HG03159 (cell line): ENCODE data around the gene HEATR1.
"Not testable (repeated sequence)": the region's sequence is repeated elsewhere in the genome, so short reads cannot be mapped to it uniquely, and the experiment has no call there.

Experiments
- ATAC-seq: cut with Tn5 transposase; IDR thresholded peaks from one replicate; pipeline ENCODE4 v1.9.1; 2021; ENCODE audit warnings: mild to moderate bottlenecking, moderate library complexity; ENCODE audit not compliant: unreplicated experiment

HEATR1 gene

GRCh38 chr1:236589531-236589930, 14.8 kb downstream of the HEATR1 start:
- no peak for ATAC-seq

DNA sequence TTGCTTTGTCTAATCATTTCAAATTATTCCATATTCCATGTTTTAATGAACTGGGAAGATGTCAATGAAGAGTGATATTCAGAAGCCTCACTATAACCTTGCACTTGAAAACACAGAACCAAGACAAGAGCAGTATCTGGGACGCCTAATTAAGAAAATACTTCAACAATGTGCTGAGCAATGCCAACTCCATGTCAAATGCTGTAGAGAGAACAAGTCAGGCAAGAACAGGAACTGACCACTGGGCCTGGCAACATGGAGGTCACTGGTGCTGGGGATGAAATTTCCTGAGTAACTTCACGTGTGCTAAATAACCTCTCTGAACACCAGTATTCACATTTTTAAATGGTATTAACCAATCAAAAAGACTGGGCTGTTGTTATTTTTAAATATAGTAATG, 22.8 kb downstream of the HEATR1 start:
- no peak for ATAC-seq

DNA sequence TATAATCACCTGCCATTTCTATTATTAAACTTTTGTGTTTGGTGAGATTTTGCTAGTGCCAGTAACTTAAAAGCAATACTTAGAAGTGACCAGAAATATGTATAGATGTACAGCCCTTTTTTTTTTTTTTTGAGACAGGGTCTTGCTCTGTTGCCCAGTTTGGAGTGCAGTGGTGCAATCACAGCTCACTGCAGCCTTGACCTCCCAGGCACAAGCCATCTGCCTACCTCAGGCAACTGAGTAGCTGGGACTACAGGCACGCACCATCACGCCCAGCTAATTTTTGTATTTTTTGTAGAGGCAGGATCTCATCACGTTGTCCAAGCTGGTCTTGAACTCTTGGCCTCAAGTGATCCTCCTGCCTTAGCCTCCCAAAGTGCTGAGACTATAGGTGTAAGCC, 23.9 kb downstream of the HEATR1 start:
- not testable (repeated sequence) for ATAC-seq

DNA sequence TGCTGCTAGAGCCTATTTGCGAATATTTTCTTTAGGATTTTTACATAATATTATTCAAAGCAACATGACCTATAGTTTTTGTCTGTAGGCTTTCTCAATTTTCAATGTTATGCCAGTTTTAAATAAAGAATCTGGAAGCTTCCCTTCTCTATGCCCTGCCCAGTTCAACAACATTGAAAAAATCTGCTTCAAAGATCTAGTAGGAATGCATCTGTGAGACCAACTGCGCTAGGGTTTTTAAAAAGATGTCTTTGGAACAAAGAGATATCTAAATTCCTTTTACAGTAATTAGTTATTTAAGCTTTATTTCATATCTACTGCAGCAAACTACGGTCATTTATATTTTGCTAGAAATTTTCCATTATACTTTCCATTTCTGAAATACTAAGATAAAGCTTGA, 25.7 kb downstream of the HEATR1 start:
- ATAC-seq, result no peak

GRCh38 chr1:236577041-236577440, 27.3 kb downstream of the HEATR1 start:
- not testable (repeated sequence) for ATAC-seq

DNA sequence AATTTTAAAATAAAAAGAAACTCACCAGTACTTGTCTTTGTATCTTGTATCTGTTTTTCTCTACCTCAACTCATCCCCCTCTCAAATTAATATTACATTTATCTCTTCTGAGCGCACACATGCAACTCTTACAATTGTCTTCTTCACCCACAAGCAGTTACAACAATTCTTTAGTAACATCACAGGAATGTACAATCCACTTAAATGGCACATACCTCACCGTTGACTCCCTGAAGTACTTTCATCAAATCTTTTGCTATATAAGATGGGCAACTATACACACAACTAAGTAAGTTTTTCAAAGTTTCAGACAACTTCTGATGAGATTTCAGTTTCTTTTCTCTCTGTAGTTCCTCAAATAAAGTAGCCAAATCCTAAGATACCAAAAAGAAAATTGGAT, 28.3 kb downstream of the HEATR1 start:
- no peak for ATAC-seq

DNA sequence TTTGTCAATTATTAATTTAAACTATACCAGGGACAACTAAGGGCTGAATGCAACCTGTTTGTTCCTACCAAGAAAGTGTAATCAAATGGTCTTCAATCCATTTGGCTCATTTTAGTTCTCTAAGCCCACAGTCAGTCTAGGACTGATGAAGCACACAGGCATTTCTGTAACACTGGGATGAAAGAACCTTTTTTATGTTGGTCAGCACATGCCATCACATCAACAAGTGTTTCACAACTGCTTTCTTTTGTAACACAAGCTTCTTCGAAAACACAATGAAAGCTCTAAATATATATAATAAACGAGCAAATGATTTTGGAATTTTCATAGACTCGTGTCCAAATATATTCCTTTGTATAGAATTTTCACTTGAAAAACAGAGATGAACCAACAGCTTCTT, 28.8 kb downstream of the HEATR1 start:
- no peak for ATAC-seq

DNA sequence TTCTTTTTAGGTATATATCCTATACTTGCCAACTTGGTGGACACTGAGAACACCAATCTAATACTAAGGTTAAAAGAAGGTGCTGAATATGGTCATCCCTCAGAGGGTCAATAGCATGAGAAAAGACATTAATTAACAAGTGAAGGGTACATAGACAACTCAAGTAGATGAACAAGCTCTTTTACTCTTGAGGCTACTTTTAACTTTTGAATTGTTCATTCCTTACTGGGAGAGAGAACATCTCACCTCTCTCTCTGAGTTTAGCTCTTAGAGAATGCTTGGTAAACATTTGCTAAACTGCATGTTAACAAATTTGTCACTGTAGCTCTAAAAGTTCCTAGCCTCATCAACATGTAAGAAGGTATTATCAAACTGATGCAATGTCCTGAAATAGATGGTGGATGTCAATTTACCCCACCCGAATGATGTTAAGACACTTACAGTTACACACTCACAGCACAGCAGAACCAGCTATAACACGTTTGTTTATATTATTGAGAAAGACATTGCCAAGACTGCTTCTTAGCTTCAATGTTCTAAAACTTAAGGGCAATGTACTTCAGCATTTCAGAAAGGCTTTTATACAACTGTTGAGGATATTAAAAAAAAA, 35.9 kb downstream of the HEATR1 start:
- ATAC-seq, result no peak

DNA sequence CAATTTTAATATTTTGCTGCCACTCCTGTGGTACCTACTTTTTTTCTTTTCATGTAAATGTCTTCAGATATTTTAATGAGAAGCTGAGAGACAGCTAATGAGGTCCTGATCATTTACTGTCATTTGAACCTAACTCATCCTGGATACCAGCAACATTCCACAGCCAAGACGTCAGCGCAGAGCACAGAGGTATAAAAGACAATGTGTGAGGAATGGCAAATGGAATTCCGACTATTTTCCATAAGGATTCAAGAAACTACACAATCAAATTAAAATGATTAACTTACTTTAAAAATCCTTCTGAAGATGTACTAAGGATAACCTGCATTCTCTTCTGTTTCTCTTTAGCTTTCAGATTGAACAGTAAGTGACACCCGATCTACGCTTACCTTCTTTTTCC, 38.8 kb downstream of the HEATR1 start:
- no peak for ATAC-seq

GRCh38 chr1:236561976-236562375, 42.3 kb downstream of the HEATR1 start:
- ATAC-seq, result no peak

DNA sequence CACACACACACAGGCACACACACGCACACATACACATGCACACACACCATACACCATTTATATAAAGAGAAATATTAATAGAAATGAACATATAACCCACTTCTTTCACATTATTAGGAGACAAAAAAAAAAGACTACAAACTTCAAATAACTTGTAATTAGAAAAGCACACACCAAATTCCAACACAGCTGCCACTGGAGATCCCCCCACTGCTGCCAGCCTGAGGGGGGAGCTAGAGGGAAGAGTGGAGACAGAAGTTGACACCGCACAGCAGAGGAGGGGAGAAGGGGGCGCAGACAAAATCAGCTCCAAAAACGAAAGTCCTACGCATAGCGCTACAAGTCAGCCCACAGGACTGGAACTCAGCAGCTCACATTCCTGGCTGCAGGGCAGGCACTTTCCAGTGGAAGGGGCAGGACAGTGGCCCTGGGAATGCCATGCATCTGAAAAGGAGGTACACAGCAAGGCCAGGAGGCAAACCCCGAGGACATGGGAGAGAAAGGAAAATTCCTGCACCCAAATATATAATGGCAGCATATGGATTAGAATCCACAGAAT, 44.0 kb downstream of the HEATR1 start:
- no peak for ATAC-seq

DNA sequence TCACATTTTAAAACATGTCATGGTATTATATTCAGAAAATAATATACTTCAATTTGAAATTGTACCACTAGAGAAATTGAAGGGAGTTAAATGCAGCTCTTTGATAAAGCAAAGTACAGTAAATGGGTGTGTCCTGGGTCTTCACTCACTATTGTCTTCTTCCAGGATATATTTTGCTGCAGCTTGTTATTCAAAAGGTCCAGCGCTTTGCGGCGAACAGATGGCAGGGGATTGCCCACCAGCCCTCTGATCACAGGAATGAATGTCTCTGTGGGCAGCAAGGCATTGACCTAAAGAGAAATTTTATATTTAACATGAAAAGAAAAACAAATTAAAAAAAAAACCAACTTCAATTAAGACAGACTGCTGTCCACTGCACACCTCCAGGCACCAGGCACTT, 45.5 kb downstream of the HEATR1 start:
- no peak for ATAC-seq

- ATAC-seq, result no peak
Measured at GRCh38 chr1:236558081-236558480, 46.2 kb downstream of the HEATR1 start.

DNA sequence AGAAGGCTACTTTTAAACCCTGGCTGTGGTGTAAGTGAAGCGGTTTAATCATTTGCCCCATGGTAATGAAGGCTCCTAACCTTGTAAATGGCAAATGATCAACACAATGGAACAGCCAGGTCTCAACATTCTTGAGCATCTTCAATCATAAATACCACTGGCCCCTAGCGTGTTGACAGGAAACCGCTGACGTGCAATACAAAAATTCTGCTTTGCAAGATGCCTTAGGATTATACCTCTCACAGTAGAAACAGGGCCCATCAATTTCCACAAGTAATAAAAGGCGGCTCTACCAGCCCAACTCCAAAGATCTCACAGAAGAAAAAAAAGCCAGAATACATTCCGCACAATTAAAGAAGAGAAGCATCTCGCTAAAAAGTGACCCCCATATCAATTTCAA, 47.7 kb downstream of the HEATR1 start:
- ATAC-seq, result no peak

DNA sequence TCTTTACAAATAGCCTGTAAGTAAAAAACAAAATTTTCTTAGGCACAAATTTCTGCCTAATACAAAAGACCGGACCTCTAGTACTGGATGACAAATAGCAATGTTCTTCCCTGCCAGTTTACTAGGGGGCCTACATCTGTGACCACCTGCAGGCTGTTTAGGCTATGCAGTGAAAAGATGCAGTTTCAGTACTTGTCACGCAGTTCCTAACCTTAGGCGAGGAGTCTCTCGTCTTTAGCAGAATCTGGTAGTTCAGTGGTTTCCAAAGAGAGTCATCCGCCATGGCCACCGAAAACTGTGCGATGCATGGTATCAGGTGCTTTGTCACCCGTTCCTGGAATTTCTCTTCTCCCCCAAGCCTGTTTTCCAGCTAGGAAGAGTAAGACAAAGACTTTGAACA, 50.9 kb downstream of the HEATR1 start:
- no peak for ATAC-seq

- ATAC-seq, result no peak
Measured at GRCh38 chr1:236552901-236553300, 51.4 kb downstream of the HEATR1 start.

GRCh38 chr1:236552096-236552495, 52.2 kb downstream of the HEATR1 start:
- ATAC-seq, result no peak

DNA sequence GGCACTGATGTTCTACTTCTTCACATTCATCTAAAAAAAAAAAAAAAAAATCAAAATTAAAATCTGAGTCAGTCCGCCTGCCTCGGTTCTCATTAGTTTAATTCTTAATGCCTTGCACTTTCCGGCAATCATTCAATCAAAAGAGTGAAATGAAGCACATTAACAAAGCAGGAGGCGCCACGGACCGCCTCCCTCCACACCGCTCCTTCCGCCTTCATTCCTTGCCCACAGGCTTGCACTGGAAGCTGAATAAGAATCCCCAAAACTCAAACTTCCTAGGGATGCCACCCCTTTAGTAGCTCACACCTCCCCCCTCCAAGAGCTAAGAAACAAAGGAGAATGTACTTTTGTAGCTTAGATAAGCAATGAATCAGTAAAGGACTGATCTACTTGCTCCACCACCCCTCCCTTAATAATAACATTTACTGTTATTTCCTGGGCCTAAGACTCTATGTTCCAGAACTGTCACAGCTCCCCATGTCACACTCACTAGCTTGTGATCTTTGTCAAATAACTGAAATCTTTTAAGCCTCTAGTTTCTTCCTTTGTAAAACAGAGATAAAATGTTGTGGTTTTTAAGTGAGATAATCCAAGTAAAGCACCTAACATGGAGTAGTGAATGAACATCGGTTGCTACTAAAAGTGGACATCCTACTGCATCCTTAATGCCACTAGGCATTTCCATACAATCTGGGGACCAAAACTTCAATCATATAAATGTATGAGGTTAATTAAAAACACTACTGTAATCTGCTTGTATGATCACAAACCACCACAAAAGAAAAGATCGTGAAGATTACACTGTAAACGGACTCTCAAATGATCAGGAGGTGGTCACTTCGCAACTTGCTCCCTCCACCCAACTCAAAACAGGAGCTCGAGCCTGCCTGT, 53.1 kb downstream of the HEATR1 start:
- ATAC-seq, result no peak

DNA sequence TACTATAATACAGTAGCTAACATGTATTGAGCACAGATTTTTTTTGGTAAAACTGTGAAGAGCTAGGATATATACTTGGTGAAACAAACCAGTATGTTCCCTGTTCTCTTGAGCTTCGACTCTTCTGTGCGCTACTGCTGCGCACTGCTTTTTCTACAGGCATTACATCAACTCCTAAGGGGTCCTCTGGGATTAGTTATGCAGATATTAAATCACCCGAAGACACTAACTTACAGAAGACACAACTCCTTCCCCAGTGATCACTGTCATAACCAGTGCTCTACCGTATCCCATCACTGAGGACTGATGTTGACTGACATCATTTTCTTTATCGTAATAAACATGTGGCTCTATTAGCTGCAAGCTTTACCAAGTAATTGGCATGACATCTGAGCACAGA, 55.9 kb downstream of the HEATR1 start:
- ATAC-seq, result no peak

GRCh38 chr1:236545621-236546169, 58.6 kb downstream of the HEATR1 start:
- ATAC-seq, result no peak

GRCh38 chr1:236543065-236543669, 61.1 kb downstream of the HEATR1 start:
- ATAC-seq, result no peak
